Mucosa of descending colon (tissue), 3 donors: ENCODE data around the gene CEP112. TPM values are rescaled to one million over a fixed set of nuclear protein-coding genes. Genes with fewer than 3 reads are reported as not detected.
"Not testable (repeated sequence)": the region's sequence is repeated elsewhere in the genome, so short reads cannot be mapped to it uniquely, and the experiment has no call there.

ENCODE experiments used
- ATAC-seq: fragments of 200-7000 bp; cut with Tn5 transposase; one replicate; pipeline ENCODE4 v1.9.1; 2020; ENCODE audit warnings: mild to moderate bottlenecking, moderate library complexity
- DNase-seq, 3 donors: peaks; one replicate each; pipeline ENCODE4 v3.0.0-alpha.2; 2020
- H3K36me3 ChIP-seq: fragments of 200-600 bp; one replicate; pipeline ENCODE4 v1.8.0; 2021; ENCODE audit warnings: low read depth, mild to moderate bottlenecking
- H3K4me1 ChIP-seq: fragments of 200-600 bp; one replicate; pipeline ENCODE4 v1.8.0; 2021; ENCODE audit warnings: low read depth, mild to moderate bottlenecking
- H3K4me3 ChIP-seq: fragments of 200-600 bp; one replicate; pipeline ENCODE4 v1.8.0; 2021; ENCODE audit warnings: mild to moderate bottlenecking
- H3K9me3 ChIP-seq: fragments of 200-600 bp; one replicate; pipeline ENCODE4 v1.8.0; 2021; ENCODE audit warnings: mild to moderate bottlenecking
- CTCF ChIP-seq: fragments of 200-600 bp; IDR thresholded peaks from one replicate; pipeline ENCODE4 v1.8.0; 2022; ENCODE audit warnings: antibody characterized with exemption, mild to moderate bottlenecking
- intact Hi-C, 2 donors: fragments of 100-400 bp; cut with DNase I in 1 of 2; cut with micrococcal nuclease in 1 of 2; formaldehyde crosslinking; loops; one replicate each; pipeline versions ENCODE4 v1.11.0 to v1.11.1; 2022; cut with DNase I, micrococcal nuclease
- total RNA-seq, 3 donors: library from RNA; stranded (reverse); fragmentation: NEBNext Ultra II Directional in 2 of 3; extraction: Animal tissue kit (Norgen Biotek cat#: 25700) in 2 of 3; gene quantifications; one replicate each; pipeline versions ENCODE4 v1.2.1 to v1.2.4, GENCODE V29; 2021 to 2023
- donor health status: DM: no; HTN: no; CAD: no; lungs with moderate emphysema.
- donor health status: DM: no; HTN: no; CAD: no.
- donor health status: DM: no; HTN: yes; CAD: no.

Gene CEP112
- total RNA-seq, 3 donors from 2014 or later: 6.3 to 18.5 (median 7.0) TPM

GRCh38 chr17:66167189-66167815, 24.6 kb downstream of the CEP112 start:
- no peak for TF ChIP-seq CTCF
- DNase-seq (no peak), ATAC-seq (no peak)
- intact Hi-C loops: loop anchor here in 1 of 2 donors (10.0 kb wide), 1 partner anchor 933 kb away; no protein-coding TSS in a partner anchor
- no peak overlapping the region for H3K4me3 ChIP-seq
- H3K36me3 ChIP-seq: no peaks in the 10 kb centered on the region
- no peaks in the 10 kb centered on the region for H3K4me1 ChIP-seq
- no peaks in the 10 kb centered on the region for H3K9me3 ChIP-seq

DNA sequence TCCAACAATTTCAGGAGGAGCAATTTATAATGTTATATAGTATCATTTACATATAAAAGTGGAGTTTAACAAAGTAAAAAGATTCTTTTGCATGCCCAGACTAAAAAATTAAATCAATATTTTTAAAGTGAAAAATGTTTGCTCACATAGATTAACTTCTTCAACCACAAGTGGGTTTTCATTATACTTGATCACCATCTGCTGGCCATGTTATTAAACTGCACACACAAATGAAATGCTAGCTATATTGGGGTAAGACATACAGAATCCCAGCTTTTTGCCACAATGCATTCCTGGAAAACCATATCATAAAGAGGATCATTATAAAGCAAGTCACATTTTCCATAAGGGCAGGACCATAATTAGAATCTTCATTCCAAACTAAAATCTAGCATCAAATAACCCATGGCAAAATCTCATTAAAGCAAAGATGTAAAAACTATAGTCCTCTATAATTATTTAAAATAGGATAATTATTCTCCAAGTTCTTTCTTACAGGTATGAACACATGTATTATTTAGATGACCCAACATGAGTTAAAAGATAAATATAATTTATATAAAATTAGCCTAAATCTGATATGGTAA, 26.3 kb downstream of the CEP112 start:
- no peak overlapping the region for H3K4me3 ChIP-seq
- H3K9me3 ChIP-seq: peaks cover under 1% of the 10 kb centered on the region
- DNase-seq: peak in 1 of 3 donors; percentile 30
- intact Hi-C loops: loop anchor here in 1 of 2 donors (10.0 kb wide), 1 partner anchor 931 kb away; no protein-coding TSS in a partner anchor
- H3K4me1 ChIP-seq: no peaks in the 10 kb centered on the region
- ATAC-seq: peak; percentile 60
- TF ChIP-seq CTCF: peak; percentile 36
- H3K36me3 ChIP-seq: no peaks in the 10 kb centered on the region

DNA sequence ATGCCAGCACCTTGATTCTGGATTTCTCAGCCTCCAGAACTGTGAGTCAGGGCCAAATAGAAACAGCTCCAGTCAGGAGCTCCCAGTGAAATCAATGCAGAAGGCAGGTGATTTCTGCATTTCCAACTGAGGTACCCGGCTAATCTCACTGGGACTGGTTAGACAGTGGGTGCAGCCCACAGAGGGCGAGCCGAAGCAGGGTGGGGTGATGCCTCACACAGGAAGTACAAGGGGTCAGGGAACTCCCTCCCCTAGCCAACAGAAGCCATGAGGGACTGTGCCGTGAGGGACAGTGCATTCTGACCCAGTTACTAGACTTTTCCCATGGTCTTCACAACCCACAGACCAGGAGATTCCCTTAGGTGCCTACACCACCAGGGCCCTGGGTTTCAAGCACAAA, 36.9 kb downstream of the CEP112 start:
- peak in 2 of 3 donors; percentile 17 to 51 for DNase-seq
- H3K4me3 ChIP-seq, H3K4me1 ChIP-seq, H3K36me3 ChIP-seq, H3K9me3 ChIP-seq, intact Hi-C loops: not testable (repeated sequence)
- ATAC-seq: peak; percentile 34

DNA sequence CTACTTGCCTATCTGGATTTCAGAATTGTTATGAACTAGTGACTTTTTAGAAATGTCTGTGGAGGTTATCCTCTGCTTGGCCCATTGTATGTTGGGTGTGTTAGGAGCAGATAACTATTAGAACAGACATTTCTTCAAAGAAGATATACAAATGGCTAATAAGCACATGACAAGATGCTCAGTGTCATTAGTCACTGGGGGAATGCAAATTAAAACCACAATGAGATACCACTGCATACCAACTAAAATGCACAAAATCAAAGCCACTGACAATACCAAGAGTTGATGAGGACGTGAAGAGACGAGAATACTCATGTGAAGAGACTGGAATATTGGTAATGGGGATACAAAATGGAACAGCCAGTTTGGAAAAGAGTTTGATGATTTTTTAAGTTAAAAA, 39.2 kb downstream of the CEP112 start:
- Histone ChIP-seq H3K4me1 (no peaks in the 10 kb centered on the region), H3K36me3 (no peaks in the 10 kb centered on the region), H3K9me3 (no peaks in the 10 kb centered on the region), H3K4me3 (no peak overlapping the region)
- TF ChIP-seq CTCF: no peak
- DNase-seq (no peak), ATAC-seq (no peak)
- intact Hi-C loops: no loop called here

DNA sequence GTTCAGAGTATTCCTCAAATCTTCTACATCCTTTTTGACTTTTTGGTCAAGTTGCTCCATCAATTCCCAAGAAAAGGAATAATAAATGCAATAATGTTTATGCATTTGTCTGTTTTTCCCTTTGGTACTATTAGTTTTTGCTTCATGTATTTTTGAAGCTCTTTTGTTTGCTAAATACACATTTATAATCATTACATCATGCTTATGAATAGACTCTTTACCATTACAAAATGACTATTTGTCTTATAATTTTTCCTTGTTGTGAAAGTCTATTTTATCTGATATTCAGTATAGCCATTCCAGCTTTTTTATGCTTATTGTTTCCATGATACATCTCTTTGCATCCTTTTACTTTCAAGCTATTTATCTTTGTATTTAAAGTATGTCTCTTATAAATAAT, 41.2 kb downstream of the CEP112 start:
- ATAC-seq (no peak), DNase-seq (no peak)
- TF ChIP-seq CTCF: no peak
- H3K9me3 ChIP-seq: no peaks in the 10 kb centered on the region
- intact Hi-C loops: no loop called here
- no peak overlapping the region for H3K4me3 ChIP-seq
- no peaks in the 10 kb centered on the region for H3K36me3 ChIP-seq
- H3K4me1 ChIP-seq: no peaks in the 10 kb centered on the region

DNA sequence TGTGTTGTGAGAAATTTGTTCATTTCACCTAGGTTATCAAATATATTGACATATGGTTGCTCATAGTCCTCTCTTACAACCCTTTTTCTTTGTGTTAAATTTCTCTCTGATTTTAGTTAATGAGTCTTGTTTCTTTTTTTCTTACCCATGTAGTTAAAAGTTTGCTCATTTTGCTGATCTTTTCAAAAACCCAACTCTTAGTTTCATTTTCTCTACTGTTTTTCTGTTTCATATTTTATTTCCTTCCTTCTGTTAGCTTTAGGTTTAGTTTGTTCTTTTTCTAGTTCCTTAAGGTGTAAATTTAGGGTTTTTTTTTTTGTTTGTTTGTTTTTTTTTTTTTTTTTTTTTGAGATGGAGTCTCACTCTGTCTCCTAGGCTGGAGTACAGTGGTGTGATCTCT, 42.4 kb downstream of the CEP112 start:
- peaks cover 8% of the 10 kb centered on the region for H3K4me1 ChIP-seq
- DNase-seq (no peak), ATAC-seq (no peak)
- H3K9me3 ChIP-seq: no peaks in the 10 kb centered on the region
- no peak for TF ChIP-seq CTCF
- H3K4me3 ChIP-seq: no peak overlapping the region
- intact Hi-C loops: no loop called here
- H3K36me3 ChIP-seq: no peaks in the 10 kb centered on the region
